HepG2 (cell line): ENCODE data around the gene PHOSPHO2. TPM values are rescaled to one million over a fixed set of nuclear protein-coding genes. Genes with fewer than 3 reads are reported as not detected.

Experiments used
- AGO1 ChIP-seq: fragments of 200-400 bp; formaldehyde crosslinking; IDR thresholded peaks from 2 replicates; pipeline ENCODE4 v1.6.1; 2017; ENCODE audit warnings: mild to moderate bottlenecking, low read depth, low read length, moderate library complexity; ENCODE audit not compliant: poor library complexity, severe bottlenecking
- GABPA ChIP-seq, 2 experiments: IDR thresholded peaks; 2 replicates each; pipeline ENCODE4 v1.6.1; 2011 to 2016; ENCODE audit warnings: low read depth in 2 of 2, low read length in 1 of 2, missing biosample characterization in 1 of 2, missing genetic modification characterization in 1 of 2
- GLI4 ChIP-seq: sonication (generic); formaldehyde crosslinking; IDR thresholded peaks from 2 replicates; pipeline ENCODE4 v1.5.1; 2020; ENCODE audit warnings: missing genetic modification reagents, mild to moderate bottlenecking, moderate library complexity, borderline replicate concordance
- HNRNPUL1 ChIP-seq: fragments of 200-400 bp; formaldehyde crosslinking; IDR thresholded peaks from 2 replicates; pipeline ENCODE4 v1.6.1; 2017; ENCODE audit warnings: low read depth, mild to moderate bottlenecking, low read length, moderate library complexity
- IKZF5 ChIP-seq: IDR thresholded peaks from 2 replicates; pipeline ENCODE4 v1.6.1; 2018; ENCODE audit warnings: missing genetic modification reagents, mild to moderate bottlenecking, missing compliant biosample characterization
- IRF1 ChIP-seq: sonication (generic); formaldehyde crosslinking; IDR thresholded peaks from 2 replicates; pipeline ENCODE4 v1.4.0; 2020; ENCODE audit warnings: low read depth, mild to moderate bottlenecking, missing genetic modification reagents
- KDM5A ChIP-seq: fragments of 200-600 bp; sonication (generic); IDR thresholded peaks from 2 replicates; pipeline ENCODE4 v1.7.0; 2018; ENCODE audit warnings: antibody characterized with exemption, mild to moderate bottlenecking, low read length, borderline replicate concordance
- MXD1 ChIP-seq: sonication (generic); formaldehyde crosslinking; IDR thresholded peaks from 2 replicates; pipeline ENCODE4 v1.4.0; 2020; ENCODE audit warnings: mild to moderate bottlenecking, missing genetic modification reagents
- REST ChIP-seq, 2 experiments: IDR thresholded peaks; 2 replicates each; pipeline ENCODE4 v1.6.1; 2011 to 2012; ENCODE audit warnings: low read length in 2 of 2, borderline replicate concordance in 1 of 2, low read depth in 1 of 2, mild to moderate bottlenecking in 1 of 2, moderate library complexity in 1 of 2
- RNF2 ChIP-seq: fragments of 450-650 bp; conservative IDR thresholded peaks from 2 replicates; pipeline ENCODE4 v1.6.1; 2016; ENCODE audit warnings: low read depth
- SNAPC5 ChIP-seq: sonication (generic); formaldehyde crosslinking; IDR thresholded peaks from 2 replicates; pipeline ENCODE4 v1.8.1; 2023; ENCODE audit warnings: mild to moderate bottlenecking, missing genetic modification reagents, borderline replicate concordance
- TCF7 ChIP-seq: sonication (generic); IDR thresholded peaks from 2 replicates; pipeline ENCODE4 v1.6.1; 2016; ENCODE audit warnings: antibody characterized with exemption, low read depth
- TFE3 ChIP-seq: IDR thresholded peaks from 2 replicates; pipeline ENCODE4 v1.6.1; 2016
- ZFP62 ChIP-seq: sonication (generic); formaldehyde crosslinking; IDR thresholded peaks from 2 replicates; pipeline ENCODE4 v1.4.0; 2020; ENCODE audit warnings: missing genetic modification reagents
- ZMAT5 ChIP-seq: sonication (generic); formaldehyde crosslinking; IDR thresholded peaks from 2 replicates; pipeline ENCODE4 v1.5.0; 2020; ENCODE audit warnings: mild to moderate bottlenecking, low read depth, missing genetic modification reagents, borderline replicate concordance
- ZNF343 ChIP-seq: sonication (generic); formaldehyde crosslinking; IDR thresholded peaks from 2 replicates; pipeline ENCODE4 v1.4.0; 2020; ENCODE audit warnings: mild to moderate bottlenecking, missing genetic modification reagents
- ZNF567 ChIP-seq: sonication (generic); formaldehyde crosslinking; IDR thresholded peaks from 2 replicates; pipeline ENCODE4 v1.8.1; 2023; ENCODE audit warnings: mild to moderate bottlenecking, missing genetic modification reagents, borderline replicate concordance
- ZNF720 ChIP-seq: sonication (generic); formaldehyde crosslinking; IDR thresholded peaks from 2 replicates; pipeline ENCODE4 v1.4.0; 2020; ENCODE audit warnings: missing genetic modification reagents
- ZNF788 ChIP-seq: sonication (generic); formaldehyde crosslinking; IDR thresholded peaks from 2 replicates; pipeline ENCODE4 v1.5.0; 2020; ENCODE audit warnings: mild to moderate bottlenecking, missing genetic modification reagents, borderline replicate concordance
- ZSCAN20 ChIP-seq: sonication (generic); formaldehyde crosslinking; IDR thresholded peaks from 2 replicates; pipeline ENCODE4 v1.4.0; 2020; ENCODE audit warnings: missing genetic modification reagents, mild to moderate bottlenecking, borderline replicate concordance
- polyA plus RNA-seq, 8 experiments: library from polyadenylated mRNA; depleted of rRNA in 3 of 8; stranded (reverse) in 7 of 8; unstranded in 1 of 8; fragments of >200 nt; fragmentation: Illumina TruSeq in 4 of 8; extraction: Trizol in 4 of 8; gene quantifications; 2 replicates each; pipeline versions ENCODE4 v1.2.1 to v1.2.3, GENCODE V29; 2011 to 2016; ENCODE audit warnings: low read depth in 4 of 8, missing spikeins in 1 of 8, mixed read lengths in 1 of 8; ENCODE audit not compliant: insufficient read depth in 1 of 8
- total RNA-seq, 5 experiments: library from RNA; depleted of rRNA; stranded (reverse); fragments of >200 nt; fragmentation: Illumina TruSeq; extraction: Trizol; gene quantifications; 2 replicates each; pipeline ENCODE4 v1.2.3, GENCODE V29; 2016; ENCODE audit warnings: low read depth in 1 of 5

Gene PHOSPHO2
- total and polyA plus RNA-seq, 2 of the 13 experiments (the other 11 are each of a cell fraction or from before 2014, with no cell fraction given), result 6.1 to 11.4 TPM

- TF ChIP-seq REST (IDR thresholded peaks at IDR 0.05; ENCODE audit: borderline replicate concordance in 1 of 2, low read depth in 1 of 2, low read length in 2 of 2) (no peak), AGO1 (no peak), TFE3 (0 out of 2 replicates have a peak, but pooled peaks have one; percentile 15), ZNF788 (CRISPR knock-in tag) (no peak), HNRNPUL1 (no peak), TCF7 (peak; percentile 1; the same call in 1 of the 2 replicates), GABPA (IDR thresholded peaks at IDR 0.05; ENCODE audit: low read depth, low read length) (no peak), GABPA (CRISPR knock-in tag; IDR thresholded peaks at IDR 0.05; ENCODE audit: low read depth) (no peak), IRF1 (no peak), ZMAT5 (CRISPR knock-in tag) (no peak), ZSCAN20 (no peak), KDM5A (no peak), GLI4 (CRISPR knock-in tag) (no peak; the same call in 1 of the 2 replicates), ZNF343 (no peak), RNF2 (no peak), IKZF5 (CRISPR knock-in tag) (0 out of 2 replicates have a peak, but pooled peaks have one; percentile 38), MXD1 (CRISPR knock-in tag) (no peak), ZNF567 (CRISPR knock-in tag) (no peak), SNAPC5 (CRISPR knock-in tag) (no peak), ZNF720 (CRISPR knock-in tag) (no peak), ZFP62 (CRISPR knock-in tag) (no peak)
These were observed 23.4 kb downstream of the PHOSPHO2 start (continued) for GRCh38 chr2:169717691-169718063.
